GM12872 (cell line): ENCODE results near the gene PRKN.

Experiments used
- TF ChIP-seq, protein P1 (sequence below): IDR thresholded peaks from 3 replicates; pipeline ENCODE4 v1.5.1; 2011; ENCODE audit warnings: low read depth, mild to moderate bottlenecking, low read length, moderate library complexity; ENCODE audit not compliant: insufficient read depth

Gene PRKN

DNA sequence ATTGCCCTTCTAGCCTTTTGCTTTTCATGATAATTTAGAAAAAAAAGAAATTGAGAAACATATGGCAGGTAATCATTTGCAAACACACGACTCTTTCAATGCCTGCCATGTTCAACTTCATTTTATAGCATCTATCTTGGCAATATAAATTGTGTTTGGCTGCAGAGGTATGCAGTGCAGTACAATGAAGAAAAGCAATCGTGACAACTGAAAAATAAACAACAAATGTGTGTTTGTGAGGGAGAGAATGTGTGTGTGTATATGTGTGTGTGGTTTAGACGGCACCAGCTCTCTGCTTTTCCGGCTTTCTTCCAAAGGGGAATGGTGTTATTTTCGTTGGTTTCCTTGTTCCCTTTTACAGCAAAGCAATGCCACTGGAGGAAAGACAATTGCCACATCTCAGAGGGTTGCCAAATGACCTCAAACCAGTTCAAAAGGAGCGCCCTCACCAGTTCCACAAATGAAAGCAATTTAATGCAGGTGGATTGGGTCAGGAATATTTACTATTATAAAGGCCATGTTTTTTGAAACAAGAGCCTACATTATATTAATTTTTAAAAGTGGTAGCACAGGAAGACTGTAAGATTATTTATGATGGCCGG lies 587.2 kb downstream of the PRKN start:
- TF ChIP-seq, protein P1, sequence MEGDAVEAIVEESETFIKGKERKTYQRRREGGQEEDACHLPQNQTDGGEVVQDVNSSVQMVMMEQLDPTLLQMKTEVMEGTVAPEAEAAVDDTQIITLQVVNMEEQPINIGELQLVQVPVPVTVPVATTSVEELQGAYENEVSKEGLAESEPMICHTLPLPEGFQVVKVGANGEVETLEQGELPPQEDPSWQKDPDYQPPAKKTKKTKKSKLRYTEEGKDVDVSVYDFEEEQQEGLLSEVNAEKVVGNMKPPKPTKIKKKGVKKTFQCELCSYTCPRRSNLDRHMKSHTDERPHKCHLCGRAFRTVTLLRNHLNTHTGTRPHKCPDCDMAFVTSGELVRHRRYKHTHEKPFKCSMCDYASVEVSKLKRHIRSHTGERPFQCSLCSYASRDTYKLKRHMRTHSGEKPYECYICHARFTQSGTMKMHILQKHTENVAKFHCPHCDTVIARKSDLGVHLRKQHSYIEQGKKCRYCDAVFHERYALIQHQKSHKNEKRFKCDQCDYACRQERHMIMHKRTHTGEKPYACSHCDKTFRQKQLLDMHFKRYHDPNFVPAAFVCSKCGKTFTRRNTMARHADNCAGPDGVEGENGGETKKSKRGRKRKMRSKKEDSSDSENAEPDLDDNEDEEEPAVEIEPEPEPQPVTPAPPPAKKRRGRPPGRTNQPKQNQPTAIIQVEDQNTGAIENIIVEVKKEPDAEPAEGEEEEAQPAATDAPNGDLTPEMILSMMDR = no peak

DNA sequence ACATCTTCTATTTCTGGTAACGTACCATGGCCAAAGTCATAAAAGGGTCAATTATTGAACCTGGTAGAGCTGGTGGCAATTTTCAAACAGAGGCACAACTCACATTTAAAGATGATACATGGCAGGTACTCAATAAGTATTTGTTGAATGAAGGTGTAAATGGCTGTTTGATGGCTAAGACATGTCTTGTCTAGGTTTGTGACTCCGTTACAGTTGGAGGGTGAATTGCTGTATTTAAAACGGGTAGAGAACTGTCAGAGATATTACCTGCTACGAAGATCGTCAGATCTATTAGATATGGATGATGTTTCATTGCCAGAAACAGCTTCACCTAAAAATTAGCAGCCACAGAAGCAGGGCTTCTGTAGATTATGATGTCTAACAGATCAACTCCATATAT lies 601.9 kb downstream of the PRKN start:
- TF ChIP-seq, protein P1 = no peak

DNA sequence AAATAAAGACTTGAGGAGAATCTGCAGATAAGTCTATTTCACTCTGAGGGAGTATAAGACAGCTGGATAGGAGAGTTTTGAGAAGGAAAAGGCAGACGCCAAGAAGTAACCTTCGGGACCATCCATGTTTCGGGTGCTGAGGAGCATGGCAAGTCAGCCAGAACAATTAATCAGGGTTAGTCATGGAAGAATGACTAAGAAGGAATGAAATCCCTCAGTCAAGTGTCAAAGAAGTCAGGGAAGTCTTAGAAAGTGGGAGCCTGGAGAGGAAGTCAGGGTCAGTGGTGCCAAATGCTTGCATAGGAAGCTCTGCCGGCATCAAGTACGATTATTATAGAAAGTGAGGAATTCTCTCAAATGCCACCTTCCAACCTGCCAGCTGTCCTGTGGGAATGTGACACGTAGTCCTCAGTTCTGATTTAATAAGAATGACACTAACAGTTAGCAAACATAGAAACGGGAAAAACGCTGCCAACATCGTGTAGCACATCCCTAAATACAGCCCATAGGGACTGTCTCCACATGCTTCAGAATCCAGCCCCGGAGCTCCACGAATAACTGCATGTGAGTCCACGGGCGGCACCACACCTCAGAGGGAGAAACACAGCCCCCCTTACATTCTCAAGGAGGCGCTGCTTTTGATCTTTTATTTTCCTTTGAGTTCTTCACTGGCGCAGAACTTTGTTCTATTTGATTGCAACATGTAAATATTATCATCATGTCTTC lies 602.7 kb downstream of the PRKN start:
- TF ChIP-seq, protein P1 = no peak

DNA sequence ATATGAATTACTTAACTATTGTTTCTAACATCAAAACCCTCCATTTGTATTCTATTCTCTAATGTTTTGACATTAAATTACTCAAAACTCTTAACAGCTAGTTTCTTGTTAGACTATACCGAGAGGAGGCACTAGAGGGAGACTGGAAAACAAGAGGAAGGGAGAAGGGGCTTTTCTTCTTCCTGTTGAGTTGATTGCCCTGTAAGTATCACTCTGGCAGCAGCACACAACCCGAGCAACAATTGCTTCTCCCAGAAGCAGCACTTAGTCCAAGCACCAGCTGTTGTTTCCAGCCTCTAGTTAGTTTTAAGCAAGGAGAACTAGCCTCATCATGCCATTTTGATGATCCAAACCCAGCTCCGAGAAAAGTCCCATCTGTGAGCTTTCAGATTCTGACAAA lies 603.8 kb downstream of the PRKN start:
- TF ChIP-seq, protein P1 = no peak

DNA sequence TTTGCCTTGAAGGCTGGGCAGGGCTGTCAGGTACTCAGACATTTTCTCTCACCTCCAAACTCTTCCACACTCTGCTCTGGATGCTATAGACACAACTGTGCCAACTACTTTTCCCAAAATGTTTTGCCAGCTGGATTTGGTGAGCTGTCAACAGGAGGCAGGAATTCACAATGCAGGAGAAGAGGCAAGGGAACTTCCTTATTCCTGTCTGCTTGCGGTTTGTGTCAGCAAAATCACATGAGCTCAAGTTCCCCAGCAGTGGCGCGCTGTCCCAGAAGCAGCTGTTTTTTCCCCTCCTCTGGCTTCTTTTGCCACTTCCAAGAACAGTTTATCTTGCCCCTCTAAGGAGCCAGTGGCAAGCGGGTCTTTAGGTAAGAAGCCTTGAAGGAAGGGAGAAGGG lies 608.2 kb downstream of the PRKN start:
- TF ChIP-seq, protein P1 = no peak

DNA sequence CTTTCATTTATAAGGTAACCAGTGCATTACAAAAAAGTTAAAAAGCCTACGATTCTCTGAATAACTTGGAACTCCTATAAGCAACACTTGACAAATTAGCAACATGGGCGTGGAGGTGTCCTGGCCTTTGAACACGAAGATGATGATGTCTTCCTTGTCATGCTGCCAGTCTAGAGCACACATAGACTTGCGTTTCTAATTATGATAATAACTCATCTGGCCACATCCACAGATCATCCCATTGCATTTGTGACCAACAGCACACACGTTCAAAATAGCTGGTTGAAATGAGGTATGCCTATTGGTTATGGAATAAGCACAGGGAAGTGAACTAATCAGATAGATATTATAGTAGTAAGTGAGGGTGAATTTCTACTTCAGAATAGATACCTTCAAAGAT lies 608.9 kb downstream of the PRKN start:
- TF ChIP-seq, protein P1 = no peak

DNA sequence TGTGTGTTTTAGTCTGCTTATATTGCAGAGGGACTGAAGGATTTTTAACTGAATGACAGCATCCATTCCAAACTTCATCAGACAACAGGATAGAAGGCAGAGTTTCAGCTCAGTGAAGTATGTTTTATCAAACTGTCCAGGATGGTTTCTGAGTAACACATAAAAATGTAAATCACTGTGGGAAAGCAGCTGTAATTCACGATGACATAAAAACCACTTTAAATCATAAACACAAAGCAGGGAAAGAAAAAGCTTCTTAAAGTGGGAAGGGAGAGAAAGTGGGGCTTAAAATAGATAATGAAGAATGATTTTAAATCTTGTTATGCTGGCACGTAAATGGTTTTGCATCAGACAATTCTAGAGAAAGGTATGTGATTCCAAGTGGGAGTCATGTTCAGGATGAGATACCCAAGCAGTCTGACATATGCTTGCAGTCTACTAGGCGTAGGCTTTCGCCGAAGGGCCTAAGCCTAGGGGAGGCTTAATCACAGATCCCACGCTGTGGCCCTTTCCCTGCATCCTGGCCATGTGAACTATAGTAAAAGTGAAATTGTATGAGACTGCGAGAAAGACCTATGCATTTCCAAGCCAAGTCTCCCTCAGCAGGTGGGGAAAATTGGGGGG lies 610.6 kb downstream of the PRKN start:
- TF ChIP-seq, protein P1 = no peak
